ENCODE data around the gene SSR2. TPM values are rescaled to one million over a fixed set of nuclear protein-coding genes. Genes with fewer than 3 reads are reported as not detected.
"Not testable (repeated sequence)": the region's sequence is repeated elsewhere in the genome, so short reads cannot be mapped to it uniquely, and the experiment has no call there.

The SSR2 gene
- polyA plus RNA-seq, 4 donors: 349 to 450 (median 397) TPM

- DNase-seq (ENCODE audit: low read depth in 4 of 4, low spot score in 2 of 4): no peak
Observed at GRCh38 chr1:156001021-156001661, 19.6 kb downstream of the SSR2 start.

- no peak for DNase-seq (ENCODE audit: low read depth in 4 of 4, low spot score in 2 of 4)
Observed at GRCh38 chr1:155999964-156000363, 20.8 kb downstream of the SSR2 start.

- no peak for DNase-seq (ENCODE audit: low read depth in 4 of 4, low spot score in 2 of 4)
Observed at GRCh38 chr1:155996166-155996565, 24.6 kb downstream of the SSR2 start.

DNA sequence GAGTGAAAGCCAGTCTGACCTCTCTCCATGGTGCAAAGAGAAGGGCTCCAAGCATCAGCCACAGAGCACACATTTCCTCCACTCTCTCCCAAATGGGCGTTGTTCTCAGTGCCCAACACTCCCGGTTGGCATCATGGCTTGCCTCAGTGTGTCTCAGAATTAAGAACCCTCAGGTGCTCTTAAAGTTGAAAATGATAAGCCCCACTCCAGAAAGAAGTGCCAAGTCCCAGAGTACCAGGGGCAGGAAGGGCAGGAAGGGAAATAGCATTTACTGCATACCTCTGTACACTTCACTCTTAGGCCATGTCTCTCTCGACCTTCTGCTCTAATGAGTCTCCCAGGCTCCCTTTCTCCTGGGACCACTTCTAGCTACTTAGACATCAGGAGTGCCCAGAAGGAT is 27.2 kb downstream of the SSR2 start:
- DNase-seq (ENCODE audit: low read depth in 4 of 4, low spot score in 2 of 4): no peak

DNA sequence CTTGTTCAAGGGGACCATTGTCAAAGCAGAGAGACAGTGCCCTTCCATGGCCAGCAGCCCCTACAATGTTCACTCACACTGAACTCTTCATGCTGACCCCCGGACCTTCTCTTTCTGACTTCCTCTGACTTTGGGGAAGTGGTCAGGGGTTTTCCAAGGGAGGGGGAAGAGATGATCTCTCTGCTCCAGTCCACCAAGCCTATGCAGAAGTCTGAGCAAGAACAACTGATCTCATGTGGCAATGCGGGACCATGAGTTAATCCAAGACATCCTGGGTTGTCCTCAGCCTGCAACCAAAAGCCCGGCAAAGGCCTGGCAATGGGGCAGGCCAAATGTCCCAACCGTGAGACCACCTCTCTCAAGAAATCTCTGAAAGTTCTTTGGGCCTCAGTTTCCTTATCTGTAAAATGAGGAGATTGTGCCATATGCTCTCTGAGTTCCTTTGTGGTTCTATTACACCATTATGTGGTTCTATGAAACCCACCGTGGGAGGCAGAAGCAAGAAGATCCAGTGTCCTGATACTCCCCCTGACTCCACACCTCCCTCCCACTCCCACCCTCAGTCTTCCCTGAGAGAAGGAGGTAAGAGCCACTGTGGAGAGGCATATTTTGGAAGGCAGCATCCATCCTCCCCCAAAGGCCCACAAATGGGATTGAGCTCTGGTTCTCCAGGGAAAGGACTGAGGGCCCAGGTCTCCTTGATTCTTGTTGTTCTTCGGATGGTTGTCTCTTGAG is 30.6 kb downstream of the SSR2 start:
- no peak for DNase-seq (ENCODE audit: low read depth in 4 of 4, low spot score in 2 of 4)

DNA sequence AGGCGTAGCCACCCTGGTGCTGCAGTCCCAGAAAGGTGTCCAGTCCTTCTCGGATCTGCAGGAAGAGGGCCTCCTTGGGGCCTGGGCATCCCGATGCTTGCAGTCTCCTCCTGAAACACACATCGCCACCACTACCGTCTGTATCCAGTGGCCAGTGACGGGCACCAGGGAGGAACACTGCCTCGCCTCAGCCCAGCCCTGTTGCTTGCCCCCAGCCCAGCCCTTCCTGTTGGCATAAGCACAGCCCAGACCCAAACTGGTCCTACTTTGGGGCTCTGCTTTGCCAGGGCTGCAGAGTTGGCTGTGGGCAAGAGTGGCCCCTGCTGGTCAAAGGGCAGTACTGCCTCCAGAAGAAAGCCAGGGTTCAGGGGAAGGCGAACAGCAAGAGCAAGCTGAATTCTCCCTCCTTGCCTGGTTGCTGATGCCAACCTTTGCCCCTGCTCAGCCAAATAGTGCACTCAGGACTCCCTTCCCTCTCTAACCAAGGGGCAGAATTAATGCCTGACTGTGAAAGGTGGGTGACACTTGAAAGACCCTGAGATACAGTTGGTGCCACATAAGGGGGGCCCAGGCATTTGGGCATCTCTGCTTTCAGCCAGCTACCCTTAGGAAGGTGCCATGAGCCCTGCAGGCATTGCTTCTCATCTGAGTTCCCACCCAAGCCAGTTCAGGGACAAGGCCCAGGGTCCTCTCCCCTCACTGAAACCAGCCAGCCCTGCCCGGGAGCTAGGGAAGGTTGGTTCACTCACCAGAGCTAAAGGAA is 31.3 kb downstream of the SSR2 start:
- peak in 1 of 4 donors; percentile 47 for DNase-seq (ENCODE audit: low read depth in 4 of 4, low spot score in 2 of 4)

DNA sequence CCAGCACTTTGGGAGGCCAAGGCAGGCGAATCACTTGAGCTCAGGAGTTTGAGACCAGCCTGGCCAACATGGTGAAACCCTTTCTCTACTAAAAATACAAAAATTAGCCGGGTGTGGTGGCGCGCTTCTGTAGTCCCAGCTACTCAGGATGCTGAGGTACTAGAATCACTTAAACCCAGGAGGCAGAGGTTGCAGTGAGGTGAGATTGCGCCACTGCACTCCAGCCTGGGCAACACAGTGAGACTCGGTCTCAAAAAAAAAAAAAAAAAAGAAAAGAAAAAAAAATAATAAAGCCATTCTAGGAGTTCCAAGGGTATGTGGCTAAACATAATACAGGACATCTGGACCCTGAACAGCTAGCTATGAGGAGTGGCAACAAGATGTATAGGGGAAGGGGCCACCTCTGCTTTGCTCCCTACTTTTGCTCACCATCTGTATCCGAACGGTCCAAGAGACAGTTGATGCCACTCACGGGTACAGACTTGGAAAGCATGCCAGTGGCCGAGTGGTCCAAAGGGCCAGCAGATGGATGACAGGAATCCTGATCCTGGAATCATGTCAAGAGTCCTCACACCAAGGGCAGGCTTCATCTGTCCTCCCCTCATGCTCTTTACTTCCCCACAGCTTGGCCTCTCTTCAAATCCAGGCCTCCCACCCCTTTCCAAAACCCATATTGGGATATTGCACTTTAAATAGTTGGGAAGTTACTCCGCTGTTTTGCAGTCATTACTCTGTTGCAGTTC is 35.7 kb downstream of the SSR2 start:
- not testable (repeated sequence) for DNase-seq (ENCODE audit: low read depth in 4 of 4, low spot score in 2 of 4)

DNA sequence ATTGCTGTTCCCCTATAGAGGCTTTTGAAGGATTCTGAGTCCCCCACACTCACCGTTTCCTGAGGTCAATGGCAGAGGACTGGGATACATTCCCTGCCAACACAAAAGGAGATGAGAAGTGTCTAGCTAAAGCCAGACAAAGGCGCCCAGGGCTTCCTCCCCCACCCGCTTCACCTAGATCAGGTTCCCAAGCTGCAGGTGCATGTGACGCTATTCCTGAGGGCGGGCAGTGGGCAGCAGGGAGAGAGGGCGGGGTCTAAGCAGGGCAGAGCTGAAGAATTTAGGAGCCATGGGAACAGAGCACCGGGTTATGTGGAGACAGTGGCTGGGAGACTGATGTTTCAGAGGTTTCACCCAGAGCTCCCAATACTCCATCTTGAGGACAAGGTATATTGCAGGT is 36.4 kb downstream of the SSR2 start:
- DNase-seq (ENCODE audit: low read depth in 4 of 4, low spot score in 2 of 4): peak in 1 of 4 donors; percentile 56

DNA sequence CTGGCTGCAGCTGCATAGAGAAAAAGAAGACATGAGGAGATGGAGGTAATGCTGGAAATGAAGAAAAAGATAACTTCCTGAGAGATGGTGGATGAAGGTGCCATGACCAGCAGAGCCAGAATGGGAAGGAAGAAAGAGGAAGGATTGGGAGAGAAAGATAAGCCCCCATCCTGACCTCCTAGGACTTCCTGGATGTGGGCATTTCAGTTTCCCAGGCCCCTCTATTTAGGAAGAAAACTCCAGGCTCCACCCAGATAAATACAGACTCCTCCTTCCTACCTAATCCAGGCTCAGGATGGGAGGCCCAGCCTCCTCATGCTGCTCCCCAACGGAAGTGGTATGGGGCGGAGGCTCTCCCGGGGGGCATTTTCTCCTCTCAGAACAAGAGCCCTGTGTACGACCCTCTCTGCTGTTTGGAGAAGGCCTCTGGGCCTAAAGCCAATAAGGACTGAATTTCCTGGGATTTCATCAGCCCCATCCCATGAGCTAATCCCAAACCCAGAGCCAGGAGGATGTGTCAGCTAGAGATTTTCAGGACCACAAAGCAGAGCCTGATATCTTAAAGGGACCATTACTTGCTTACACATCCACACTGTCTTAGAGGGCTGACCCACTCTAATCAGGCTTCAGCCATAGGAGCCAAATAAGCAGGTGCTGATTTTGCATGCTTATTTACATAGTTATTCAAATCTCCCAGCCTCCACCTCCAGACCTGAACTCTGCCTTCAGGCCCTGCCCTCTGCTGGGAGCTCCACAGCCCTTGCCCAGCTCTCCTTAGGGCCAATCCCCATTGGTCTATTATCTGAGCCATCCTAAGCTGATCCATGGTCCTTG is 37.3 kb downstream of the SSR2 start:
- no peak for DNase-seq (ENCODE audit: low read depth in 4 of 4, low spot score in 2 of 4)

- DNase-seq (ENCODE audit: low read depth in 4 of 4, low spot score in 2 of 4): no peak
Observed at GRCh38 chr1:155982106-155982505, 38.6 kb downstream of the SSR2 start.

- DNase-seq (ENCODE audit: low read depth in 4 of 4, low spot score in 2 of 4): no peak
Observed at GRCh38 chr1:155981266-155982088, 39.3 kb downstream of the SSR2 start.

- DNase-seq (ENCODE audit: low read depth in 4 of 4, low spot score in 2 of 4): no peak
Observed at GRCh38 chr1:155979597-155980343, 41.0 kb downstream of the SSR2 start.

GRCh38 chr1:155978973-155979429 is 41.8 kb downstream of the SSR2 start:
- no peak for DNase-seq (ENCODE audit: low read depth in 4 of 4, low spot score in 2 of 4)

- DNase-seq (ENCODE audit: low read depth in 4 of 4, low spot score in 2 of 4): peak in 2 of 4 donors; percentile 58 to 61
Observed at GRCh38 chr1:155978325-155978972, 42.3 kb downstream of the SSR2 start, which contains the start of gene ARHGEF2. Gene ARHGEF2, minus strand, starts transcription at chr1:155978547. Its CDS starts 120 bp downstream, at chr1:155978427.

DNA sequence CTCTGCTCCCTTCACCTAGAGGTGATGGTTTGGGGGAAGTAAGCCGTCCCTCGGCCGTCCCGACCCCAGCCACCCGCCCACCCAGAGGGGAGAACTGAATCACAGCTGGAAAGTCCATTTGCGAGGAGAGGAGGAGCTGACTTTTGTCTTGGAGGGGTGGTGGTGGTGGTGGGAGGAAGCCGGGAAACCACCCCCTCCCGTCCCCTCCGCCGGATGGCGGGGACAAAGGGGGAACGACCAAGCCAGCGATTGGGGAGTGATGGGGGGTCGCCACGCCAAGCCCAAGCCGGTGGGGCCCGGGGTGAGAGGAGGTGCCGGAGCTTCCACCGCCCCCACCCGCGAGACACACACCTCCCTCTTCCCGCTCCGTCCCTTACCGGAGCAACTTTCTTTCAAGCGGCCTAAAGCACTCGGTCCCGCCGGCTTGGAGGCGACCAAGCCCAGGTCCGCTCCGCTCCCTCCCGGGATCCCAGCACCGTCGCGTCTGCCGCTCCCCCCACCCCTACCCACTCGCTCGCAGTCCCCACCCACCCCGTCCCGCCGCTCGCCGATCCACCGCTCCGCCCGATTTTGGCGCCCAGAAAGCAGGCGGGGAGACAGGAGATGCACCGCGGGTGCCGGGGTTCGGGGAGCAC is 42.9 kb downstream of the SSR2 start:
- DNase-seq (ENCODE audit: low read depth in 4 of 4, low spot score in 2 of 4): no peak

DNA sequence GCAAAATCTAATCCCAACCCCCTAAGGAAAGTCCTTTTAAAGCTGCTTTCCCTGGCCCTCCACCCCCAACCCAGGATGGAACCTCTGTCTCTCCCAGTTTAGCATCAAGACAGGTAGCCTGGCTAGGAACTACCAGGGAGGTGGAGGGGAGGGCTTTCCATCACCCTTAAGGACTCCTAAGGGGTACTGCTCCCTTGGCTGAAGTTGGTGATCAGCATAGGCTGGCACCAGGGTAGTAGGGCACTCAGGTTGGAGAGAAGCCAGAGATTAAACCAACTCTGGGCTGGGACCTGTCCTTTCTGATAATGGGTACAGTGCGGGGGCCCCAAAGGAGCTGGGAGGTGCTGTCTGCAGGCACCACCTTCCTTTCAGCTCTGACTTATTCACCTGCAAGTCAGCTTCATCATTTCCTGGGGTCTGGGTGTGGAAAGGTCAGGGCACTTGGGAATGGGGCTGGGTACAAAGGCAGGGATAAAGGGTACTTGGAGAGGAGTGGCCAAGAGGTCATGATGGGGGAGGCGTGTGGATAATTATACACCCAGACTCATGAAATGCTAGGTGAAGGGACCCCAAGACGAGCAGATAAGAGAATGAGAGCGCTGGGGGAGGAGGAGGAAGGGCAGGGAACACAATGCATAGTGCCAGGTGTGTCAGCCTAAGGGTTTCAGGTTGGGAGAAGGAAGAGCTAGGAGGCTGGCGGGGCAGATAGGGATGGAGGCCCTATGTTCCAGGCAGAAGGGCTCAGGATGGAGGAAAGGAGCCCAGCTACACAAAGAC is 43.6 kb downstream of the SSR2 start:
- DNase-seq (ENCODE audit: low read depth in 4 of 4, low spot score in 2 of 4): no peak
